CD4-positive, alpha-beta T cell treated with Interferon gamma for 1 hour (primary cell): ENCODE measurements around the gene GALK2.
"Not testable (repeated sequence)": the region's sequence is repeated elsewhere in the genome, so short reads cannot be mapped to it uniquely, and the experiment has no call there.

ENCODE experiments used
- DNase-seq: peaks from one replicate; pipeline ENCODE4 v3.0.0-alpha.2; 2020

The GALK2 gene

DNA sequence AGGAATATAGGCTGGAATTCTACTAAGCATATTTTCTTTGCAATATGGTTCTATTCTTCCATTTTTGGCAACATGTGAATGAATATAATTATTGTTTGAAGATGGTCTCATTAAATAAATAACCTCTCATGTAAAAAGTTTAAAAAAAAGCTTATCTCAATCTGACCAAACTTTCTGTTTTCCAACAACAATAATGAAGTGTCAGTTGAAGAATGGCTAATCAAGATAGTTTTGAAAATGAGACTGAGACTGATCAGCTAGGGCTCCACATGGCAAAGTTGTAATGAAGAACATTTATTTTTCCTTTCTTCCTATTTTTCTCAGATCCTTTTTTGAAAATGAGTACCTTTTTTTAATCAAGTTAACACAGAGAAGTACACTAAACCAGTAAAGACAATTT lies 117.4 kb downstream of the GALK2 start:
- no peak for DNase-seq

DNA sequence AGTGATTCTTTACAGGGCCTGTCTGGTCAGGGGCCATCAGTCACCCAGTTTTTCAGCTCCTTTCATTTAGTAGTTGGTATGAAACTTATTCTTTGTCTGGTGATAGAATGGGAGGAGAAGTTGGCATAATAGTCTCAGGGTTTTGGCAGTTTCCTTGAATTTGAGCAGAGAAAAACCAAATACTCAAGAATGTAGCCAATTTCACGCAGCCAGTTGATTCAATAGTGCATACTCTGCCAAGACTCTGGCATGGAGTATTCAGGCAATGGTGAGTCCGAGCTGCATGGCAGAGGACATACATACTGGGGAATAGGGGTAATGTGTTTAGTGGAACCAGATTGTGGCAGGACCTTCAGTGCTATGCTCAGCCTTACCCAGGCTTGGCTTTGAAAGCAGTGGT lies 118.3 kb downstream of the GALK2 start:
- no peak for DNase-seq

DNA sequence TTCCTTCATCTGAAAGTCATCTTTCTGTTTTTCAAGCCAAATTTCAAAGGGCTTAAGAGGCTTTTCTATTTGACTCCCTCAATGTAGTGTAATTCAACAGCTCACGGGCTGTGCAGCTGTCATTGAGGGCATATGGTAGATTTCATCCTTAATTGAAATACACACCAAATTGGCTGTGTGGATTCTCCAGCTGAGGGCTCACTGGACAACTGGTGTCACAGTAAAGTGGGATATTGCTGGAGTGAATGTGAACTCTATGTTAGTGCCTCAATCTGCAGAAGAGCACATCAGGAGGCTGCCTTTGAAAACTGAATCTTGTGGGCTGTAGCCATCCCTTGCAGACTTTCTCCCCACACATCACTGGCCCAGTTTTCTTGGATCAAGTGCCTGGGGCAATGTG lies 120.1 kb downstream of the GALK2 start:
- DNase-seq: no peak

DNA sequence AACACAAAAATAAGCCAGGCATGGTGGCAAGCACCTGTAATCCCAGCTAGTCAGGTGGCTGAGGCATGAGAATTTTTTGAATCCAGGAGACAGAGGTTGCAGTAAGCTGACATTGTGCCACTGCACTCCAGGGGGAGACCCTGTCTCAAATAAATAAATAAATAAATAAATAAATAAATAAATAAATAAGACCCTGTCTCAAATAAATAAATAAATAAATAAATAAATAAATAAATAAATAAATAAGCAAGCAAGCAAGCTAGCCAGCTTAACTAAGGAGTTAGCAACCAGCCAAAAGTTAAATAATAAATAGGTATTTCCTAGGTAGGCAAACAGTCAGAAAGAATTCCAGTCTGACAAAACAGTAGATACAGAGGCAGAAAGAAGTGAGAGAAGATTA lies 123.9 kb downstream of the GALK2 start:
- no peak for DNase-seq

DNA sequence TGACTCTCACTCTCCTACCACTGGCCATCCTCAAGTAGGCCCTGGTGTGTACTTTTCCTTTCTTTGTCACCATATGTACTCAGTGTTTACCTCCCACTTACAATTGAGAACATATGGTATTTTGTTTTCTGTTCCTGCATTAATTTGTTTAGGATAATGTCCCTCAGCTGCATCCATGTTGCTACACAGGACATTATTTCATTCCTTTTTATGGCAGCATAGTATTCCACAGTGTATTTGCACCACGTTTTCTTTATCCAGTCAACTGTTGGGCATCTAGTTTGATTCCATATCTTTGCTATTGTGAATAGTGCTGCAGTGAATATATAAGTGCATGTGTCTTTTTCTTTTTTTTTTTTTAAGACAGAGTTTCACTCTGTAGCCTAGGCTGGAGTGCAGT lies 126.2 kb downstream of the GALK2 start:
- DNase-seq: no peak

DNA sequence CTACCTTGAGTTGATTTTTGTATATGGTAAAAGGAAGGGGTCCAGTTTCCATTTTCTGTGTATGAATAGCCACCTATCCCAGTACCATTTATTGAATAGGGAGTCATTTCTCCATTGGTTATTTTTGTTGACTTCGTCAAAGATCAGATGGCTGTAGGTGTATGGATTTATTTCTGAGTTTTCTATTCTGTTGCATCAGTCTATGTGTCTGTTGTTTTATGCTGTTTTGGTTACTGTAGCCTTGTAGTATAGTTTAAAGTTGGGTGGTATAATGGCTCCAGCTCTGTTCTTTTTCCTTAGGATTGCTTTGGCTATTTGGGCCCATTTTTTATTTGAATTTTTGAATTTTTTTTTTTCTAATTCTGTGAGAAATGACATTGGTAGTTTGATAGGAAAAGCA lies 127.5 kb downstream of the GALK2 start:
- DNase-seq: no peak

DNA sequence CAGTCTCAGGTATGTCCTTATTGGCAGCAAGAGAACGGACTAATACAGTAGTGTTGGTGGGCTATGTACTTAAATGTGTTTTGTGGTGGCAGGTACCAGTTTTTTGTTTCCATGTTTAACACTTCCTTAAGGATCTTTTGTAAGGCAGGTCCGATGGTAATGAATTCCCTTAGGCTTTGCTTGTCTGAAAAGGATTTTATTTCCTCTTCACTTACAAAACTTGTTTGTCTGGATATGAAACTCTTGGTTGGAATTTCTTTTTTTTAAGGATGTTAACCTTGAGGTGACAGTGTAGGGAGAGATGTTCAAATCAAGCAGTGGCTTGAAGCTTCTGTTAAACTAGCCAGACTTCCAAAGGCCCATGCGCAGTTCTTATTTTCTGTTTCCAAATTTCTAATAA lies 130.8 kb downstream of the GALK2 start:
- no peak for DNase-seq

DNA sequence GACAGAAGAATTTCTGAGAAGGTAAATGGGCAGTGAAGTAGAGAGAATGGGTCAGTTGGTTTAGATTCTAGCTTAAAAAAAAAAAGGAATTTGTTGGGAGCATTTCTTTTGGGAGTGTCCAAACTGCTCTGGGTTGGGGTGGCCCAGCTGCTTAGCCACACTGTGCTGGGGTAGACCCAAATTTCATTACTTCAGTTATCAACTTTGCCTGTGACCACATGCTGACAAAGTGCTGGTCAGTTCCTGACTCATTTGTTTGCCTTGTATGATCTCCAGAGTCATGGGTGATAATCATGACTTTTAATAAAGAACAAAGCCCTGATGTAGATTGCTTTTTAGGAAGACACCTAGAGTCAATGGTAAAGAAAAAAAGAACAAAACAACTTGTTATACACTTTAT lies 131.5 kb downstream of the GALK2 start:
- DNase-seq: no peak

DNA sequence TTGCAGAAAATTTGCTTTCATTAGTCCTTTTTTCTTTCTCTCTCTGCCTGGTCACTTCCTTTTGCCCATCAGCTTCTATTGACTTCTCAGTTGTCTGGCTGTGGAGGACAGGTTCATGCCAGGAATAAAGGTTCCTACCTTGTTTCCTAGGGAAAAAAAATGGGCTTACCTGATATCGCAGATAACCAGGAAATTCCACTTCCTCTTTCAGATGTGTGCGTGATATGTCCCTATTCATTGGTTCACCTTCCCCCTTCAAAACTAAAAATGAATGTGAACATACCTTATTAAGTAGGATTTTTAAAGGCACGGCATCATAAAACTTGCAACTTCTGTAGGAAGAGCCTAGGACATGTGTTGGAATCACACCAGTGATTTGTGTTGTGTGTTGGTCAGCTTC lies 133.0 kb downstream of the GALK2 start:
- DNase-seq: no peak

DNA sequence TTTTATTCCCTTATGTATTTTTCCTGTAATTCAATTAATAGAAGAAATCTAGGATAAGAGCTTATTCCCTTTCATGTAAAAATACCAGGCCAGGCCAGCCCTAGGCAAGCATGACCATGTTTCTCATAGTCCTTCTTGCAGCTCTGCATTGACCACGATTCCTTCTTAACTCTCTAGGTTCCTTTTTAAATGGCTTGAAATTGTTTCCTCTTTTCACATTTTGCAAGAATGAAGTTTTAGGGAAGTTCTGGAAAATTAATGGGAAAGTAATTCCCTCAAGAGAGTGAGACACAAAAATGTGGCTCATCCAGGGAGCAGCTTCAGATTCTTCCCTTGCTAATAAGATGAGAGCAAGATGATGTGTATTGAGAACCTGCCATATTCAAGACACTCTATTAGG lies 136.5 kb downstream of the GALK2 start:
- DNase-seq: no peak

DNA sequence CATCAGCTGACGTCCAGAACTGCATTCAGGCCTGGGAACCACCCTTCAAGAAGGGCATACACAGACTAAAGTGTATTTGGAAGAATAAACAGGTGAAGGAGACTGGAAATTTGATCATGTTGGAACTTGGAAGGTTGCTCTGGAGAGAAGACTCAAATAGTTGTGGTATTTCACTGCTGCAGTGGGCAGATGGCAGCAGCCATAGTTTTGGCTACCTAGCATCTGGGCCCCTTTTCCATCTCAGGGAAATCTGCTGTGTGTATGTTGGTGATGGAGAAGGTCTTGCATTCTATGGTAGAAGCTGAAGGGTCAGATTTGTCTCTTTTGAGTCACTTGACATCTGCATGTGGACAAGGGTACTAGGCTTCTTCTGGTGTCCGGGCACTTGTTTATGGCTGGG lies 138.6 kb downstream of the GALK2 start:
- DNase-seq: no peak

DNA sequence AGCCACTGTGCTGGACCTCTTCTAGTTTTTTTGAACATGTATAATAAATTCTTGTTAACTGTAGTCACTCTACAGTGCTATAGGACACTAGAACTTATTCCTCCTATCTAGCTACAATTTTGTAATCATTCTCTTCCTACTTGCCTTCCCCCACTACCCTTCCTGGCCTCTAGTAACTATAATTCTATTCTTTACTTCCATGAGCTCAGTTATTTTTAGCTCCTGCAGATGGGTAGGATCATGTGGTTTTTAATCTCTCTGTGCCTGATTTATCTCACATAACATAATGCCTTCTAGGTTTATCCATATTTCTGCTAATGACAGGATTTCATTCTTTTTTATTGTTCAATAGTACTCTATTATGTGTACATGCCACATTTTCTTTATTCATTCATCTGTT lies 139.8 kb downstream of the GALK2 start:
- DNase-seq: no peak

DNA sequence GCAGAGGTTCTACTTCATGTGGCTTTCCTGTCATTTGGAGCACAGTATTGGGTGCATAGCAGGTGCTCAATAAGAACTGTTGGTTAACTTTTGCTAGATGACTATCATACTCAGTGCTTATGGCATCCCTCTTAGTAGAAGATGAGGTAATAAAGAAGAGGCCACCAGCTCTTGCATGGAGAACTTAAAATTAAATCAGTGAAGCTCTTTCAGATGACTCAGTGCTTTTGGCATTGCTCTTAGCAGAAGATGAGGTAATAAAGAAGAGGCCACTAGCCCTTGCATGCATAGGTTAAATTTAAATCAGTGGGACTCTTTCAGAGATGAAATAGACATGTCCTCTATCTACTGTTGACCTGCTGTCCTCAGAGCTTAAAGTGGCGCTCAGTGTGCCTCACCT lies 143.6 kb downstream of the GALK2 start:
- no peak for DNase-seq

DNA sequence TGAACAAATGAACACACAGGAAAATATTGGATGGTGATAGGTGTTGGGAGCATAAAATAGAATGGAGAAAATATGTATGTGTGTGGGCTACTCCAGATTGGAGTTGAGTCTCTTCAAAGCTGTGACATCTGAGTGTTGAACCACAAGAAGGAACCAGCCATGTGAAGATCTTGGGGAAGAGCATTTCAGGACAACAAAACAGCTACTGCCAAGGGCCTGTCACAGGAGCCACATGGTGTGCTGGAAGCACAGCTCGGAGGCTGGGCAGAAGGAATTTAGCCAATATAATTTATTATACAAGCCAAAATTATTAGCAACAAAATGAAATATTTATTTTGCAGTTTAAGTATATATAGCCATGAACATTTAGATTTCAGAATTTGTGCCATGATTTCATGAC lies 144.7 kb downstream of the GALK2 start:
- no peak for DNase-seq

DNA sequence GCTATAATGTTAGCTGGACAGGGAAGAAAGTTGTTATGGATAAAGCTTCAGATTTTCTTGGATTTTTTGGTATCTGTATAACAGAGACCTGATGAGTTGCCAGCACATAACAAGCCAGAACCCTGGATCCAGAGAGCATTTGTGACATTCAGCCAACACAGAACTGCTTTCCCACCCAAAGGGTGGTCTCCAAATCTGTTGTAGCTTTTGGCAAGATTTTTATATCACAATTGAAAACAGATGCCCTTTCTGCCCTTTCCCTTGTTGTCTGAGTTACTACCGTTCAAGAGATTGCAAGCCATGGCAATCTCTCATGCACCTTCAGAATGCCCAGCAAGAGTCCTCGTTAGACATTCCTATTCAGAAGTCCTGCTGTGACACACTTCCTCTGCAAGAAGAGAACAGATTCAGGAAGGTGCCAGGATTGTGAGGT lies 145.4 kb downstream of the GALK2 start:
- DNase-seq: no peak

DNA sequence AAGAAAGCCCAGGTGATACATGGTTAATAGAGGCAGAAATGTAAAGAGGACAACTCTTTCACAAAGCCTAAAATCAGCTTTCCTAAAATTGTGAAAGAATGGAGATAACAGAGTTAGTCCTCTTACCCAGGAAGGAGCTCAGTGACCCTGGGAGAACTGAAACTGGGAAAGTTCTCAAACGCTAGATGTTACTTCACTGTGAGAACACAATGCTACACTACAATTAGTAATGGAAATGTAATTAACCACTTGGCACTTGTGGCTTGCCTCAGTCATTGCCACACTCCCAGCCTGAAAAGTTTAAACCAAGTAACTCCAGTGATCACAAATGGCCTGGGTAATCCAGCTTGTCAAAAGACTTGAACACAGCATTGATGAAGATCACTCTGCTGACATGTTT lies 150.3 kb downstream of the GALK2 start:
- DNase-seq: no peak

DNA sequence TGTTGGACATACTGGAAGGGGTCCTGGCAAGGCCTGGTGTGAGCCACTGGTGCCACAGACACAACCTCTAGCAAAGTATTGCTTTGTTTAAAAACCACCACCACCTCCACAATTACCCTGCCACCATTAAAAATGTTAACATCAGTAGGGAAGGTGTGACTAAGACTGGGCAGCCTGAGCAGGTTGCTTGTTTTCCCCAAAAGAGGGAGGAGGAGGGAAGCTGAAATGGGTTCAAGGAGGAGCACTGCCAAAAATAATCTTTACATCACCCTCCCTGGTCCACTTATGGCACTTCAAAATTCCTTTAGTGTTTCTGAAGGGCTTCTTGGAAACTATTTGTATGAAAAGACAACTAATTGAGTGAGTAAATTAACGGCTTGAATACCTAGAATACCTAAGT lies 153.2 kb downstream of the GALK2 start:
- no peak for DNase-seq

DNA sequence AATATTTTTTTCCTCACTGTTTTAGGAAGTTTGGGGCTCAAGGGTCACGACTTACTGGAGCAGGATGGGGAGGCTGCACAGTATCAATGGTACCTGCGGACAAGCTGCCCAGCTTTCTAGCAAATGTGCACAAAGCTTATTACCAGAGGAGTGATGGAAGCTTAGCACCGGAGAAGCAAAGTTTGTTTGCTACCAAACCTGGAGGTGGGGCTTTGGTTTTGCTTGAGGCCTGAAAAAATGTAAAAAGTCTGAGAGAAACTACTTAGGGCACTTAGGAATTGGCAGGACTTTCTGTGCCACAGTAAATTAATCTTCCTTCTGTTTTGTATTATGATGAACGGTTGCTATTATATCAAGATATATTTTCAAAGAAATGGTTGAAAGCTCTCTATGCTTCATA lies 157.9 kb downstream of the GALK2 start:
- no peak for DNase-seq

DNA sequence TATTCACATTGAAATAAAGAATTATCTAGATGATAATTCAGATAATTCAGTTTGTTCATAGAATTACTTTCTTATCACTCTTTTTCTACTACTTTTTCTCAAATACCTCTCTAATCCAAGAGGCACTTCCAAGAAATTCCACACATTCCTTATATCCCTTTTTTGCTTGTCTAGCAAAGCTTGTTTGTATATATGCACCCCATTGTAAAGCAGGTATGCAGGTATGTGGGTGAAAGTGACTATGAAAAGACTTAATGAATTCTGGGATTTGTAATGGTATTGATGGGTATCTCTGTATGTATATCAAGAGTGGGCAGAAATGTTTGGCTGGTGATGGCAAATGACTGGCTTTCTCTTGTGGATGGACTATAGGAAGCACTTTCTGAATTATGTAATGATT lies 158.9 kb downstream of the GALK2 start:
- no peak for DNase-seq

DNA sequence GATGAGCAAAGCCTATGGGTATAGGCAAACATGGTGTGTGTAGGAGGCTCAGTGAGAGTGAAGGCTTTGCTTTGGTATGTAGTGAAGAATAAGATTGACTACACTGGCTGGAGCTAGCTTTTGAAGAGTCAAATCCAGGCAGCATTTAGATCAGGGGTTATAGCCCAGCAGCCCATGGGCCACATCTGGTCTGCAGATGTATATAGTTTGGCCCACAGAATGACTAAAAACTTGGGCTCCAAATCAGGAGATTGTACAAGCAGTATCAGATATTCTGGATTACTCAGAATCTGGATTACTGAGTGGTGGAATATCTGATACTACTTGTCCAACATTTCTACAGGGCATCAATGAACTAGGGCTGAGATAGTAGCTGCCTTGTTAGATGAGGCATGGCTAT lies 160.1 kb downstream of the GALK2 start:
- DNase-seq: no peak

DNA sequence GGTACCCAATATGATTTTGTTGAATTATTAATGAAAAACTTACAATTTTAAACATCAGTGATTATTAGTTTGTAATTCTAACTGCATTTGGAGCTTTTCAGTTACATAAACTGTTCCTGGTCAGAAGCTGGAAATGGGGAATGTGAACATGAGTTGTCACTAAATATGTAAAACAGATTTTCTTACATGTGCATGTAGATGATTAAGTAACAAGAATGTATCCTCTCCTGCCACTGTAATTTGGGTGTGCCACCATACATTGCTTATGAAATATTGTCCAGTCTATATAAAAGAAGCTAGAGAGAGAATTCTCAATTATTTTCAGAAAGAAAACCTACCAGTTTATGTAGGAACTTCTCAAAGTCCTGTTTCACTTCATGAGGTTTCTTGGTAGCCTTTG lies 161.4 kb downstream of the GALK2 start:
- no peak for DNase-seq

DNA sequence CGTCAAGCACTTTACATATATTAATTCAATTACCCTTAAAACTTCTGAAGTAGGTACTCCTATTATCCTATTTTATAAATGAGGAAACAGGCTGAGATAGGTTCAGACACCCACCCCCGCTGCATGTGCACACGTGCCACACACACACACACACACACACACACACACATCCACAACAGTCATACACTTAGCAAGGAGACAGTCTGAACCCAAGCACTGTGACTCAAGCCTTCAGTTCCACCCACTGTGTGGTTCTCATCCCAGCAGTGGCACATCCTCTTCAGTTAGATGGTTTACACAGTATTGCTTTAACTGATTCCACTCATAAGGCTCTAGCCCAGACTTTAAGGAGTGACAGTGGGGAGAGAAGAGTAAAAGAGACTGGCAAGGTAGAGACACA lies 161.9 kb downstream of the GALK2 start:
- no peak for DNase-seq

DNA sequence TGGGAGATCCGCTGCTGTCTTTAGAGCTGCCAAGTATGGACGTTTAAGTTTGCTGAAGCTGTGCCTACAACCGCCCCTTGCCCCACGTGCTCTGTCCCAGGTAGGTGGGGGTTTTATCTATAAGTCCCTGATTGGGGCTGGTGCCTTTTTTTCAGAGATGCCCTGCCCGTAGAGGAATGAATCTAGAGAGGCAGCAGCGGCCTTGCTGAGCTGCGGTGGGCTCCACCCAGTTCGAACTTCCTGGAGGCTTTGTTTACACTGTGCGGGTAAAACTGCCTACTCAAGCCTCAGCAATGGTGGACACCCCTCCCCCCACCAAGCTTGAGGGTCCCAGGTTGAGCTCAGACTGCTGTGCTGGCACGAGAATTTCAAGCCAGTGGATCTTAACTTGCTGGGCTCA lies 169.6 kb downstream of the GALK2 start:
- no peak for DNase-seq

DNA sequence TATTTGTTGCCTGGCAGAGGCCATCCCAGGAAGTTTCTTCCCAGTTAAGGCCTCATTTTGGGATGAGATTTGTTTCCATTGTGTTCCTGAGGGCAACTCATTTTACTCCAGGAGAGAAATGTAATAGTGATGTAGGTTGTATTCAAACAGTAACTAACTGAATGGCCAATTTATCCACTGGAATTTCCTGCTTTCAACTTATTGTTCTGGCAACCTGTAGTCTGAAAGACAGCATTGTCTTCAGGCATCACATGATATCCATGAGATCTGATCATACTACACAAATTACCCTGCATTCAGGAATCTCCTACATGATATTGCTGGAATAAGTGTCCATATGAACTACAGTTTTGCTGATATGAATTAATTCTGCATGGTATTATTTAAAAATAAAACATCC lies 173.5 kb downstream of the GALK2 start:
- DNase-seq: no peak

DNA sequence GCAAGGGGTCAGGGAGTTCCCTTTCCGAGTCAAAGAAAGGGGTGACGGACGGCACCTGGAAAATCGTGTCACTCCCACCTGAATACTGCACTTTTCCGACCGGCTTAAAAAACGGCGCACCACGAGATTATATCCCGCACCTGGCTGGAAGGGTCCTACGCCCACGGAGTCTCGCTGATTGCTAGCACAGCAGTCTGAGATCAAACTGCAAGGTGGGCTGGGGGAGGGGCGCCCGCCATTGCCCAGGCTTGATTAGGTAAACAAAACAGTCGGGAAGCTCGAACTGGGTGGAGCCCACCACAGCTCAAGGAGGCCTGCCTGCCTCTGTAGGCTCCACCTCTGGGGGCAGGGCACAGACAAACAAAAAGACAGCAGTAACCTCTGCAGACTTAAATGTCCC lies 184.4 kb downstream of the GALK2 start:
- DNase-seq: not testable (repeated sequence)

DNA sequence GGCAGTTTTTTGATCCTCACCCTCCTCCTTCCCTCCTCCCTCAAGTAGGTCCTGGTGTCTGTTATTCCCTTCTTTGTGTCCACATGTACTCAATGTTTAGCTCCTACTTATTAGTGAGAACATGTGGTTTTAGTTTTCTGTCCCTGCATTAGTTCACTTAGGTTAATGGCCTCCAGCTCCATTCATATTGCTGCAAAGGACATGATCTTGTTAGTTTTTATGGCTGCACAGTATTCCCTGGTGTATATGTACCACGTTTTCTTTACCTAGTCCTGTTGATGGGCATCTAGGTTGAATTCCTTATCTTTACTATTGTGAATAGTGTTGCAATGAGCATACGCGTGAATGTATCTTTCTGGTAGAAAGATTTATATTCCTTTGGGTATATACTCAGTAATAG lies 191.3 kb downstream of the GALK2 start:
- DNase-seq: no peak
